CD4-positive, alpha-beta memory T cell (primary cell): ENCODE results near the gene TEDC2. TPM values are rescaled to one million over a fixed set of nuclear protein-coding genes. Genes with fewer than 3 reads are reported as not detected.

ENCODE experiments used
- microRNA-seq: library from miRNA; unstranded; fragments of <30 nt; microRNA quantifications from one replicate; pipeline ENCODE4 v1.2.0, GENCODE V29; 2021; ENCODE audit warnings: borderline replicate concordance, borderline number of aligned reads, borderline microRNAs expressed, mixed read lengths
- polyA plus RNA-seq, 2 donors: library from polyadenylated mRNA; unstranded; fragments of 300-500 nt; fragmentation: Illumina TruSeq; gene quantifications; one replicate each; pipeline ENCODE4 v1.2.3, GENCODE V29; 2021
- total RNA-seq, 2 experiments: library from RNA; stranded (reverse); gene quantifications; one replicate each; pipeline ENCODE4 v1.2.3, GENCODE V29; 2021

Gene TEDC2
- total and polyA plus RNA-seq, 4 experiments from 2014 or later = 0.44 to 0.55 (median 0.44) TPM; not detected in 1

Small RNA genes lying within 50 kb of the gene (microRNA-seq; reads per million reads assigned to microRNA genes)
- gene MIR6767 (not detected), gene MIR6768 (not detected)

Other genes with a start within 250 kb of the TEDC2 start
- gene BRICD5, start 249.2 kb upstream of the TEDC2 start, total RNA-seq = 10 to 100 TPM; 32.4 to 33.4 TPM
- gene BRICD5, start 249.2 kb upstream of the TEDC2 start, polyA plus RNA-seq = under 1 TPM in 1 of 2 donors, not detected in 1; 0.39 TPM
- gene PGP, start 245.3 kb upstream of the TEDC2 start, total RNA-seq = 10 to 100 TPM; 26.5 to 27.3 TPM
- 10 to 100 TPM in 1 of 2 donors, 1 to 10 TPM in 1; 7.8 to 12.8 TPM for gene PGP, start 245.3 kb upstream of the TEDC2 start, polyA plus RNA-seq
- 10 to 100 TPM; 46.5 to 49.7 TPM for gene E4F1, start 236.5 kb upstream of the TEDC2 start, total RNA-seq
- 10 to 100 TPM in 1 of 2 donors, 1 to 10 TPM in 1; 6.7 to 20.9 TPM for gene E4F1, start 236.5 kb upstream of the TEDC2 start, polyA plus RNA-seq
- gene DNASE1L2, start 223.7 kb upstream of the TEDC2 start, total RNA-seq = 1 to 10 TPM; 3.9 to 4.8 TPM
- gene DNASE1L2, start 223.7 kb upstream of the TEDC2 start, polyA plus RNA-seq = not detected
- gene ECI1, start 208.5 kb upstream of the TEDC2 start, total RNA-seq = 10 to 100 TPM; 33.0 to 36.6 TPM
- 10 to 100 TPM; 45.4 to 51.1 TPM for gene ECI1, start 208.5 kb upstream of the TEDC2 start, polyA plus RNA-seq
- 100 to 1,000 TPM; 151 to 152 TPM for gene RNPS1, start 192.0 kb upstream of the TEDC2 start, total RNA-seq
- gene RNPS1, start 192.0 kb upstream of the TEDC2 start, polyA plus RNA-seq = 100 to 1,000 TPM; 265 to 267 TPM
- gene ABCA3, start 119.4 kb upstream of the TEDC2 start, total RNA-seq = 10 to 100 TPM in 1 of 2 experiments, 1 to 10 TPM in 1; 8.5 to 12.7 TPM
- gene ABCA3, start 119.4 kb upstream of the TEDC2 start, polyA plus RNA-seq = 1 to 10 TPM; 1.7 to 4.5 TPM
- gene CCNF, start 30.7 kb upstream of the TEDC2 start, total RNA-seq = 1 to 10 TPM; 4.7 TPM
- gene CCNF, start 30.7 kb upstream of the TEDC2 start, polyA plus RNA-seq = 1 to 10 TPM; 1.6 to 3.3 TPM
- gene NTN3, start 11.2 kb downstream of the TEDC2 start, total RNA-seq = not detected
- gene NTN3, start 11.2 kb downstream of the TEDC2 start, polyA plus RNA-seq = not detected
- 10 to 100 TPM in 1 of 2 experiments, 1 to 10 TPM in 1; 9.6 to 13.7 TPM for gene TBC1D24, start 15.0 kb downstream of the TEDC2 start, total RNA-seq
- gene TBC1D24, start 15.0 kb downstream of the TEDC2 start, polyA plus RNA-seq = 1 to 10 TPM; 1.3 to 1.8 TPM
- 100 to 1,000 TPM; 125 to 129 TPM for gene ATP6V0C, start 53.8 kb downstream of the TEDC2 start, total RNA-seq
- gene ATP6V0C, start 53.8 kb downstream of the TEDC2 start, polyA plus RNA-seq = 10 to 100 TPM; 57.5 to 81.6 TPM
- 100 to 1,000 TPM; 114 to 121 TPM for gene AMDHD2, start 60.3 kb downstream of the TEDC2 start, total RNA-seq
- 10 to 100 TPM; 17.0 to 22.3 TPM for gene AMDHD2, start 60.3 kb downstream of the TEDC2 start, polyA plus RNA-seq
- gene CEMP1, start 71.3 kb downstream of the TEDC2 start, total RNA-seq = 1 to 10 TPM; 1.7 to 3.0 TPM
- gene CEMP1, start 71.3 kb downstream of the TEDC2 start, polyA plus RNA-seq = 1 to 10 TPM; 1.9 to 5.0 TPM
- 10 to 100 TPM; 61.2 to 71.3 TPM for gene PDPK1, start 77.9 kb downstream of the TEDC2 start, total RNA-seq
- 10 to 100 TPM; 26.4 to 42.1 TPM for gene PDPK1, start 77.9 kb downstream of the TEDC2 start, polyA plus RNA-seq
- 10 to 100 TPM; 26.7 to 27.1 TPM for gene KCTD5, start 222.4 kb downstream of the TEDC2 start, total RNA-seq
- gene KCTD5, start 222.4 kb downstream of the TEDC2 start, polyA plus RNA-seq = 10 to 100 TPM; 19.6 to 22.5 TPM